Measurements from ENCODE around the gene RASGRF2. TPM values are rescaled to one million over a fixed set of nuclear protein-coding genes. Genes with fewer than 3 reads are reported as not detected.

Gene RASGRF2
- total and polyA plus RNA-seq, 9 of the 15 experiments (the other 6 are each of a cell fraction or from before 2014, with no cell fraction given) = 0.01 to 0.22 (median 0.08) TPM; not detected in 2

- no peak for FAIRE-seq
- 0% methylated on average over 1 of the region's 1 CpG for WGBS (ENCODE audit: insufficient coverage, low coverage, missing lambda C conversion rate)
- no TSS peak for BruUV-seq (replicated peaks)
Measured at GRCh38 chr5:81151546-81151945, 191.4 kb downstream of the RASGRF2 start.

More at GRCh38 chr5:81151546-81151945, 191.4 kb downstream of the RASGRF2 start:
- peaks cover 0 to 3% of the 10 kb centered on the region in 2 experiments; a peak in 2 of 5 replicates for H3K27me3 ChIP-seq (ENCODE audit: control insufficient read depth in 2 of 2, insufficient read depth in 2 of 2, low read length in 2 of 2)
- H4K20me1 ChIP-seq (replicated peaks; ENCODE audit: control insufficient read depth, insufficient read depth, low read length) = no peaks in the 10 kb centered on the region
- no peak overlapping the region for H3K4me2 ChIP-seq (ENCODE audit: insufficient read depth, low read length)
- ATAC-seq = no peak
- no peaks in the 10 kb centered on the region for H3K79me2 ChIP-seq (ENCODE audit: control insufficient read depth, insufficient read depth, low read length)
- in situ Hi-C loops (cut with MboI) = no loop called here
- no peak overlapping the region for H3K27ac ChIP-seq (ENCODE audit: extremely low read depth, low read depth, low read length)
- DNase-seq (ENCODE audit: extremely low read depth in 1 of 4, low spot score in 3 of 4) = no peak
- intact Hi-C loops (cut with micrococcal nuclease) = no loop called here
- ChIA-PET POLR2A (no interaction called here), CTCF (ENCODE audit: low intra/inter-chr PET ratio) (no interaction called here)
- no peak overlapping the region for H3K9ac ChIP-seq (ENCODE audit: insufficient read depth in 1 of 2, low read depth in 2 of 2, low read length in 2 of 2)
- no peaks in the 10 kb centered on the region for H3K4me1 ChIP-seq (replicated peaks in 1 of 2; ENCODE audit: control insufficient read depth in 2 of 2, insufficient read depth in 2 of 2, low read length in 2 of 2)
- no peaks in the 10 kb centered on the region for H3K9me3 ChIP-seq (replicated peaks; ENCODE audit: control insufficient read depth, insufficient read depth, low read depth, low read length)
- TF ChIP-seq ZFP36 (IDR thresholded peaks at IDR 0.05; ENCODE audit: low read depth, low read length, partially characterized antibody) (no peak), NUFIP1 (IDR thresholded peaks at IDR 0.05; ENCODE audit: partially characterized antibody) (no peak), XRCC4 (IDR thresholded peaks at IDR 0.05; ENCODE audit: extremely low read depth, insufficient read depth, insufficient read length) (no peak), ZNF3 (CRISPR knock-in tag; IDR thresholded peaks at IDR 0.05) (no peak), BRD4 (IDR thresholded peaks at IDR 0.05) (no peak), SIX5 (IDR thresholded peaks at IDR 0.05; ENCODE audit: borderline replicate concordance in 1 of 2, insufficient read depth in 1 of 2, low read depth in 1 of 2, low read length in 2 of 2) (no peak), HIVEP1 (CRISPR knock-in tag; IDR thresholded peaks at IDR 0.05) (no peak), JUNB (CRISPR knock-in tag; conservative IDR thresholded peaks at IDR 0.05) (no peak), CEBPG (CRISPR knock-in tag; IDR thresholded peaks at IDR 0.05) (no peak), CEBPG (tag; conservative IDR thresholded peaks at IDR 0.05 in 1 of 2, IDR thresholded peaks at IDR 0.05 in 1 of 2) (no peak), E2F1 (CRISPR knock-in tag; IDR thresholded peaks at IDR 0.05) (no peak)
- no peak overlapping the region for H2AFZ ChIP-seq (ENCODE audit: low read depth, low read length)
- no peak overlapping the region for H3K4me3 ChIP-seq
- H3K36me3 ChIP-seq (ENCODE audit: control insufficient read depth, insufficient read depth, low read length) = no peaks in the 10 kb centered on the region
- no peaks in the 10 kb centered on the region for H3K9me1 ChIP-seq (ENCODE audit: control insufficient read depth, insufficient read depth, low read length)

Measured in K562 (cell line).